CD4-positive, alpha-beta T cell (primary cell): ENCODE data around the gene BIRC5. TPM values are rescaled to one million over a fixed set of nuclear protein-coding genes. Genes with fewer than 3 reads are reported as not detected.

Source experiments
- ATAC-seq: fragments of 200-7000 bp; cut with Tn5 transposase; one replicate; pipeline ENCODE4 v1.10.0; 2022; ENCODE audit warnings: mild to moderate bottlenecking; ENCODE audit not compliant: poor library complexity
- CTCF ChIA-PET: fragments of 350-600 bp; sonication (Branson Sonifier 250); formaldehyde crosslinking; loops from one replicate; lab custom pipeline; 2021; ENCODE audit warnings: antibody characterized with exemption, inconsistent platforms; lab: Charles Lee
- POLR2A ChIA-PET: fragments of 350-600 bp; sonication (Branson Sonifier 250); formaldehyde crosslinking; loops from one replicate; lab custom pipeline; 2021; ENCODE audit warnings: antibody characterized with exemption, inconsistent platforms; lab: Charles Lee
- DNase-seq, 14 experiments: peaks; one replicate each; pipeline ENCODE4 v3.0.0-alpha.2; 2013 to 2020; ENCODE audit warnings: mixed read lengths in 2 of 14
- H3K27ac ChIP-seq, 2 donors: one replicate each; pipeline versions ENCODE4 v1.5.1 to v1.7.0; 2013; ENCODE audit warnings: low read length in 2 of 2, low read depth in 1 of 2, mild to moderate bottlenecking in 1 of 2
- H3K27me3 ChIP-seq, 2 experiments: 1 replicate in 1 of 2; 2 replicates in 1 of 2; pipeline versions ENCODE4 v1.6.1 to v1.7.0; 2013; ENCODE audit warnings: low read length in 2 of 2, control low read depth in 1 of 2, mild to moderate bottlenecking in 1 of 2, moderate library complexity in 1 of 2; ENCODE audit not compliant: insufficient read depth in 2 of 2, control insufficient read depth in 1 of 2
- H3K36me3 ChIP-seq: one replicate; pipeline ENCODE4 v1.6.1; 2013; ENCODE audit warnings: low read length, control low read depth; ENCODE audit not compliant: insufficient read depth
- H3K4me1 ChIP-seq: one replicate; pipeline ENCODE4 v1.6.1; 2013; ENCODE audit warnings: low read length, control low read depth; ENCODE audit not compliant: insufficient read depth
- H3K4me3 ChIP-seq: one replicate; pipeline ENCODE4 v1.5.1; 2013; ENCODE audit warnings: mild to moderate bottlenecking, low read length, moderate library complexity
- H3K9me3 ChIP-seq, 2 experiments: 1 replicate in 1 of 2; 2 replicates in 1 of 2; pipeline versions ENCODE4 v1.6.1 to v1.7.0; 2013; ENCODE audit warnings: low read length in 2 of 2, mild to moderate bottlenecking in 2 of 2, control low read depth in 1 of 2, moderate library complexity in 1 of 2; ENCODE audit not compliant: control insufficient read depth in 1 of 2, insufficient read depth in 1 of 2
- H3K27ac Mint-ChIP-seq: one replicate; pipeline ENCODE4 v1.8.0; 2020; ENCODE audit warnings: mixed read lengths
- H3K27me3 Mint-ChIP-seq: one replicate; pipeline ENCODE4 v1.8.0; 2021; ENCODE audit warnings: mixed read lengths
- H3K36me3 Mint-ChIP-seq: one replicate; pipeline ENCODE4 v1.8.0; 2021; ENCODE audit warnings: low read depth, mixed read lengths
- H3K4me1 Mint-ChIP-seq: one replicate; pipeline ENCODE4 v1.8.0; 2021; ENCODE audit warnings: low read depth, mixed read lengths
- H3K4me3 Mint-ChIP-seq: one replicate; pipeline ENCODE4 v1.8.0; 2020; ENCODE audit warnings: mild to moderate bottlenecking, mixed read lengths
- H3K9me3 Mint-ChIP-seq: one replicate; pipeline ENCODE4 v1.8.0; 2020; ENCODE audit warnings: mixed read lengths
- intact Hi-C, 2 experiments: fragments of 100-400 bp; cut with DNase I in 1 of 2; cut with micrococcal nuclease in 1 of 2; formaldehyde crosslinking; loops; one replicate each; pipeline versions ENCODE4 v1.15.1 to v1.9.0; 2023 to 2025; cut with DNase I, micrococcal nuclease
- total RNA-seq, 174 experiments: library from RNA in 2 of 174; stranded (reverse) in 2 of 174; gene quantifications; one replicate each; pipeline ENCODE4 v1.2.3 and lab custom pipeline; 2021 to 2026
- TF ChIP-seq, protein P1 (sequence below): fragments of 200-600 bp; IDR thresholded peaks from one replicate; pipeline ENCODE4 v1.8.0; 2022; ENCODE audit warnings: antibody characterized with exemption, mild to moderate bottlenecking

Gene BIRC5
- total RNA-seq, 2 experiments from 2014 or later = 0.39 to 0.41 TPM

DNA sequence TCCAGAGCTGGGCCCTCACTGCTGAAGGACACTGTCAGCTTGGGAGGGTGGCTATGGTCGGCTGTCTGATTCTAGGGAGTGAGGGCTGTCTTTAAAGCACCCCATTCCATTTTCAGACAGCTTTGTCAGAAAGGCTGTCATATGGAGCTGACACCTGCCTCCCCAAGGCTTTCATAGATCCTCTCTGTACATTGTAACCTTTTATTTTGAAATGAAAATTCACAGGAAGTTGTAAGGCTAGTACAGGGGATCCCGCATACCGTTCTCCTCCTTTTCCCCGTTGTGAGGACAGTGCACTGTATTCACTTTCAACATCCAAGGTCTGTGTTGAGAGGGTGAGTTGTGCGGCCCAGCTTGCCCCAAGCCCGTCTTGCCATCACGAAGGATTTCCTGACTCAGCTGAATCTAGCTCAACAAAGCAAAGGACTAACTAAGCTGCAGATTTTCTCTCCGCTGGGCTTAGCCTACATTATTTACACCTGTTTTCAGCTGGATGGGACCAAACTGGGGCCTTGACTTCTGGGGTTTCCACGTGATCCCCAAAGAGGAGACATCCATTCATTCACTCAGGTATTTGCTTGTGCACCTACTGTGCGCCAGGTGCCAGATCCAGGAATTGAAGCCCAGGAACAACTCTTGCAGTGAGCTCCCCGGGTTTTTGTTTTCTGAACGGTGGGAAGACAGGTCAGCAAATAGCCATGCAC lies 12.2 kb downstream of the BIRC5 start:
- Mint-ChIP-seq H3K4me1 (peaks cover 15% of the 10 kb centered on the region), H3K36me3 (no peaks in the 10 kb centered on the region), H3K9me3 (no peaks in the 10 kb centered on the region), H3K27ac (no peak overlapping the region), H3K27me3 (peaks cover 21% of the 10 kb centered on the region), H3K4me3 (no peak overlapping the region)
- no peak for ATAC-seq
- ChIA-PET POLR2A (interaction anchor here (1.0 kb wide), 2 partner anchors 32 to 88 kb away, joined by 3 read pairs; no protein-coding TSS in a partner anchor), CTCF (interaction anchor here (1.1 to 1.2 kb wide), 2 partner anchors 25 to 50 kb away, joined by 4 read pairs; no protein-coding TSS in a partner anchor)
- intact Hi-C loops = no loop called here
- TF ChIP-seq, protein P1, sequence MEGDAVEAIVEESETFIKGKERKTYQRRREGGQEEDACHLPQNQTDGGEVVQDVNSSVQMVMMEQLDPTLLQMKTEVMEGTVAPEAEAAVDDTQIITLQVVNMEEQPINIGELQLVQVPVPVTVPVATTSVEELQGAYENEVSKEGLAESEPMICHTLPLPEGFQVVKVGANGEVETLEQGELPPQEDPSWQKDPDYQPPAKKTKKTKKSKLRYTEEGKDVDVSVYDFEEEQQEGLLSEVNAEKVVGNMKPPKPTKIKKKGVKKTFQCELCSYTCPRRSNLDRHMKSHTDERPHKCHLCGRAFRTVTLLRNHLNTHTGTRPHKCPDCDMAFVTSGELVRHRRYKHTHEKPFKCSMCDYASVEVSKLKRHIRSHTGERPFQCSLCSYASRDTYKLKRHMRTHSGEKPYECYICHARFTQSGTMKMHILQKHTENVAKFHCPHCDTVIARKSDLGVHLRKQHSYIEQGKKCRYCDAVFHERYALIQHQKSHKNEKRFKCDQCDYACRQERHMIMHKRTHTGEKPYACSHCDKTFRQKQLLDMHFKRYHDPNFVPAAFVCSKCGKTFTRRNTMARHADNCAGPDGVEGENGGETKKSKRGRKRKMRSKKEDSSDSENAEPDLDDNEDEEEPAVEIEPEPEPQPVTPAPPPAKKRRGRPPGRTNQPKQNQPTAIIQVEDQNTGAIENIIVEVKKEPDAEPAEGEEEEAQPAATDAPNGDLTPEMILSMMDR = no peak
- Histone ChIP-seq H3K9me3 (peaks cover 0 to 4% of the 10 kb centered on the region in 2 experiments), H3K27me3 (peaks cover 26 to 28% of the 10 kb centered on the region in 2 experiments), H3K4me3 (no peak overlapping the region), H3K4me1 (peaks cover 16% of the 10 kb centered on the region), H3K27ac (no peak overlapping the region), H3K36me3 (no peaks in the 10 kb centered on the region)
- no peak for DNase-seq

DNA sequence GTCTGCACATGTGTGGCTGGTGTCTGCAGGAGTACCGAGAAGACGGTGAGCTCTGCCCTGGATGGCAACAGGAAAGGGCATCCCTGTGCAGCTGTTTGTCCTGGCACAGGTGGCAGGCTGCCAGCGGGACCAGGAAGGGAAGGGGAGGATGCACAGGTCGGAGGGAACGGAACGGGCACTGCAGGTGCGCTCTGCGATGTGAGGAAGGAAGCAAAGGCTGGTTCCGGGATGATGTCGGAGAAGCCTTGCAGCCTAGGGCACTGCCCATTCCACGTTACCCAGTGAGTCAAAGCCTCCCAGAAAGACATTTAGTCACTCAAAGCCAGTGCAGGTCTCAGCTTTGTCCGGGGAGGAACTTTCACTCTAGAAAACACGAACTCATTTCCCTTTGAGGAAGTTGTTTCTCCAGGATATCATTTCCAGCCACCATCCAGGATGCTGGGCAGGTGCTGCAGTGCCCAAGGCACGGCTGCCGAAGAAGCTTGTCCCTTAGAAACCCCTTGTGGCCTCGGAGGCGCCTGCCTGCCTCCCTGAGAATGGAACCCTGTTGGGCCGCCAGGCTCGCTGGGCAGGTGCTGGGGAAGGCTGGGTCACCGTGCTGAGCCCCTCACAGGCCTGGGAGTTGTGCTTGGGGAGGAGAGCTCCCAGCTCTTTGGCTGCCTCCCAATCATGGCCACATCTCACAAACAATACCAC lies 12.9 kb downstream of the BIRC5 start:
- ATAC-seq = no peak
- DNase-seq = peak in 2 of 14 experiments; percentile 38 to 46
- peaks cover 30 to 33% of the 10 kb centered on the region in 2 experiments for H3K27me3 ChIP-seq
- intact Hi-C loops = no loop called here
- H3K9me3 Mint-ChIP-seq = no peaks in the 10 kb centered on the region
- peaks cover 15% of the 10 kb centered on the region for H3K4me1 Mint-ChIP-seq
- H3K27me3 Mint-ChIP-seq = peaks cover 22% of the 10 kb centered on the region
- H3K36me3 ChIP-seq = no peaks in the 10 kb centered on the region
- peaks cover 20% of the 10 kb centered on the region for H3K4me1 ChIP-seq
- no peaks in the 10 kb centered on the region for H3K36me3 Mint-ChIP-seq
- ChIA-PET POLR2A (interaction anchor here (1.0 kb wide), 1 partner anchor 87 kb away, joined by 3 read pairs; no protein-coding TSS in a partner anchor), CTCF (interaction anchor here (1.2 kb wide), 1 partner anchor 50 kb away, joined by 4 read pairs; no protein-coding TSS in a partner anchor)
- peaks cover 0 to 8% of the 10 kb centered on the region in 2 experiments for H3K9me3 ChIP-seq
- H3K27ac Mint-ChIP-seq = no peak overlapping the region
- TF ChIP-seq, protein P1 = no peak
- no peak overlapping the region for H3K4me3 ChIP-seq
- no peak overlapping the region for H3K27ac ChIP-seq
- H3K4me3 Mint-ChIP-seq = no peak overlapping the region

DNA sequence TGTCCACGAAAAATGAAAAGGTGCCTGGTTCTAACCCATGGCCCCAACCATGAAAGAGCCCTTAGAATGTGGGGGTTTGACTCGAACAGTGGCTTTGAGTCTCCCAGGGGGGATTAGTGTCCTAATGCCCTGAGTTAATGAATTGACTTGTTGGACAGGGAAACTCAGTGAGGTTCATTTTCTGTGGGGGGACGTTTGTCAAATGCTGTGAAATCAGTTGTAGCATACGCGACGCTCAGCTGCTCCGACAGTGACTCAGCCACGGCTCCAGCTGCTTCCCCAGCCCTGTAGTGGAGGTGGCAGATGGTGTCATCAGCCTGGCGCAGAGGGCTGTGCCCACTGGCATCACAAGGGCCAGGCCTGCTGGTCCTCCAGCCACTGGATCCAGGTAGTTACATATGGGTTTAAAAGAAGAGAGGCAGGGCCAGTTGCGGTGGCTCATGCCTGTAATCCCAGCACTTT lies 13.4 kb downstream of the BIRC5 start:
- Mint-ChIP-seq H3K4me3 (no peak overlapping the region), H3K9me3 (no peaks in the 10 kb centered on the region)
- ATAC-seq = no peak

More for the DNA sequence above, 13.4 kb downstream of the BIRC5 start:
- Histone ChIP-seq H3K4me1 (peaks cover 26% of the 10 kb centered on the region), H3K36me3 (no peaks in the 10 kb centered on the region), H3K27me3 (peaks cover 34 to 38% of the 10 kb centered on the region in 2 experiments), H3K4me3 (no peak overlapping the region), H3K27ac (no peak overlapping the region), H3K9me3 (peaks cover 0 to 12% of the 10 kb centered on the region in 2 experiments)
- Mint-ChIP-seq H3K27ac (no peak overlapping the region), H3K4me1 (peaks cover 15% of the 10 kb centered on the region), H3K27me3 (peaks cover 27% of the 10 kb centered on the region), H3K36me3 (no peaks in the 10 kb centered on the region)
- POLR2A ChIA-PET = no interaction called here
- CTCF ChIA-PET = interaction anchor here (1.2 kb wide), 1 partner anchor 51 kb away, joined by 4 read pairs; no protein-coding TSS in a partner anchor
- TF ChIP-seq, protein P1 = no peak
- intact Hi-C loops = no loop called here
- peak in 2 of 14 experiments; percentile 43 to 55 for DNase-seq
